ENCODE data around the gene FIGN. TPM values are rescaled to one million over a fixed set of nuclear protein-coding genes. Genes with fewer than 3 reads are reported as not detected.

The FIGN gene
- total and polyA plus RNA-seq, 4 donors, result 1.1 to 7.8 (median 5.1) TPM

DNA sequence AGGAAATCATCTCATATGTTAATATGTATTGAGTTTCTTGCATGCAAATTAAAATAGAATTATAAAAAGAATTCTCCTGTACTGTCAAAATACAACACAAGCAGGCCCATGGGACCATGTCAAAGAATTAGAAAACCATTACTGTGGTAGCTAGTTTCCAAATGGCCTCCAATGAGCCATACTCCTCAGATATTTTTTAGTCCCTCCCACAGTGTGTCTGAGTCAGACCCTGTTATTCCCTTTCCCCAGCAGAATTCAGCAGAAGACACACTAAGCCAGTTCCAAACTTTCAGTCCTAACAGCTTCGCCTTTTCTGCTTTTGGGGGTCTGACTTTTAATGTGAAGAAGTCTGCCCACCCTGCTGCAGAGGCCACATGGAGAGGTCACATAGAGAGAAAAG lies 86.7 kb downstream of the FIGN start:
- Histone ChIP-seq H3K27me3 (ENCODE audit: control insufficient read depth in 4 of 4, insufficient read depth in 4 of 4, low read length in 3 of 4) (no peaks in the 10 kb centered on the region), H3K4me1 (ENCODE audit: control insufficient read depth in 4 of 4, insufficient read depth in 4 of 4, low read length in 3 of 4) (peaks cover 0 to 2% (median 0%) of the 10 kb centered on the region in 4 donors), H3K9ac (ENCODE audit: low read depth in 1 of 2, low read length in 2 of 2) (no peak overlapping the region), H3K9me3 (ENCODE audit: control insufficient read depth in 4 of 4, low read length in 3 of 4) (no peaks in the 10 kb centered on the region), H3K36me3 (ENCODE audit: control insufficient read depth in 4 of 4, insufficient read depth in 3 of 4, low read depth in 1 of 4, low read length in 3 of 4) (no peaks in the 10 kb centered on the region), H3K4me3 (ENCODE audit: low read depth in 1 of 3, low read length in 3 of 3) (no peak overlapping the region), H3K27ac (ENCODE audit: low read depth in 1 of 2, low read length in 2 of 2) (no peak overlapping the region)
- 98% methylated on average over 1 of the region's 1 CpG for WGBS
- no peak for DNase-seq (ENCODE audit: low spot score)
- TF ChIP-seq YY1 (IDR thresholded peaks at IDR 0.05), result no peak
- TF ChIP-seq FOXA2 (IDR thresholded peaks at IDR 0.05), result no peak
- no peak for TF ChIP-seq NR2F2 (IDR thresholded peaks at IDR 0.05)
- TF ChIP-seq HNF4A (conservative IDR thresholded peaks at IDR 0.05), result no peak
- TF ChIP-seq RAD21 (IDR thresholded peaks at IDR 0.05), result no peak
- no peak for TF ChIP-seq JUND (IDR thresholded peaks at IDR 0.05)
- no peak for TF ChIP-seq EGR1 (IDR thresholded peaks at IDR 0.05; ENCODE audit: low read depth in 2 of 2)
- TF ChIP-seq HNF4G (IDR thresholded peaks at IDR 0.05), result no peak
- no peak for TF ChIP-seq TAF1 (conservative IDR thresholded peaks at IDR 0.05)
- TF ChIP-seq, protein P1, sequence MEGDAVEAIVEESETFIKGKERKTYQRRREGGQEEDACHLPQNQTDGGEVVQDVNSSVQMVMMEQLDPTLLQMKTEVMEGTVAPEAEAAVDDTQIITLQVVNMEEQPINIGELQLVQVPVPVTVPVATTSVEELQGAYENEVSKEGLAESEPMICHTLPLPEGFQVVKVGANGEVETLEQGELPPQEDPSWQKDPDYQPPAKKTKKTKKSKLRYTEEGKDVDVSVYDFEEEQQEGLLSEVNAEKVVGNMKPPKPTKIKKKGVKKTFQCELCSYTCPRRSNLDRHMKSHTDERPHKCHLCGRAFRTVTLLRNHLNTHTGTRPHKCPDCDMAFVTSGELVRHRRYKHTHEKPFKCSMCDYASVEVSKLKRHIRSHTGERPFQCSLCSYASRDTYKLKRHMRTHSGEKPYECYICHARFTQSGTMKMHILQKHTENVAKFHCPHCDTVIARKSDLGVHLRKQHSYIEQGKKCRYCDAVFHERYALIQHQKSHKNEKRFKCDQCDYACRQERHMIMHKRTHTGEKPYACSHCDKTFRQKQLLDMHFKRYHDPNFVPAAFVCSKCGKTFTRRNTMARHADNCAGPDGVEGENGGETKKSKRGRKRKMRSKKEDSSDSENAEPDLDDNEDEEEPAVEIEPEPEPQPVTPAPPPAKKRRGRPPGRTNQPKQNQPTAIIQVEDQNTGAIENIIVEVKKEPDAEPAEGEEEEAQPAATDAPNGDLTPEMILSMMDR (IDR thresholded peaks at IDR 0.05; ENCODE audit: low read depth, low read length, missing input control), result no peak
- no peak for TF ChIP-seq ATF3 (IDR thresholded peaks at IDR 0.05)
- no peak for TF ChIP-seq MAX (IDR thresholded peaks at IDR 0.05)
- no peak for TF ChIP-seq SP1 (IDR thresholded peaks at IDR 0.05)
- TF ChIP-seq FOXA1 (IDR thresholded peaks at IDR 0.05), result no peak
- no peak for TF ChIP-seq GABPA (IDR thresholded peaks at IDR 0.05 in 1 of 2, conservative IDR thresholded peaks at IDR 0.05 in 1 of 2)
- TF ChIP-seq, protein P2, sequence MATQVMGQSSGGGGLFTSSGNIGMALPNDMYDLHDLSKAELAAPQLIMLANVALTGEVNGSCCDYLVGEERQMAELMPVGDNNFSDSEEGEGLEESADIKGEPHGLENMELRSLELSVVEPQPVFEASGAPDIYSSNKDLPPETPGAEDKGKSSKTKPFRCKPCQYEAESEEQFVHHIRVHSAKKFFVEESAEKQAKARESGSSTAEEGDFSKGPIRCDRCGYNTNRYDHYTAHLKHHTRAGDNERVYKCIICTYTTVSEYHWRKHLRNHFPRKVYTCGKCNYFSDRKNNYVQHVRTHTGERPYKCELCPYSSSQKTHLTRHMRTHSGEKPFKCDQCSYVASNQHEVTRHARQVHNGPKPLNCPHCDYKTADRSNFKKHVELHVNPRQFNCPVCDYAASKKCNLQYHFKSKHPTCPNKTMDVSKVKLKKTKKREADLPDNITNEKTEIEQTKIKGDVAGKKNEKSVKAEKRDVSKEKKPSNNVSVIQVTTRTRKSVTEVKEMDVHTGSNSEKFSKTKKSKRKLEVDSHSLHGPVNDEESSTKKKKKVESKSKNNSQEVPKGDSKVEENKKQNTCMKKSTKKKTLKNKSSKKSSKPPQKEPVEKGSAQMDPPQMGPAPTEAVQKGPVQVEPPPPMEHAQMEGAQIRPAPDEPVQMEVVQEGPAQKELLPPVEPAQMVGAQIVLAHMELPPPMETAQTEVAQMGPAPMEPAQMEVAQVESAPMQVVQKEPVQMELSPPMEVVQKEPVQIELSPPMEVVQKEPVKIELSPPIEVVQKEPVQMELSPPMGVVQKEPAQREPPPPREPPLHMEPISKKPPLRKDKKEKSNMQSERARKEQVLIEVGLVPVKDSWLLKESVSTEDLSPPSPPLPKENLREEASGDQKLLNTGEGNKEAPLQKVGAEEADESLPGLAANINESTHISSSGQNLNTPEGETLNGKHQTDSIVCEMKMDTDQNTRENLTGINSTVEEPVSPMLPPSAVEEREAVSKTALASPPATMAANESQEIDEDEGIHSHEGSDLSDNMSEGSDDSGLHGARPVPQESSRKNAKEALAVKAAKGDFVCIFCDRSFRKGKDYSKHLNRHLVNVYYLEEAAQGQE (IDR thresholded peaks at IDR 0.05), result no peak
- TF ChIP-seq, protein P3, sequence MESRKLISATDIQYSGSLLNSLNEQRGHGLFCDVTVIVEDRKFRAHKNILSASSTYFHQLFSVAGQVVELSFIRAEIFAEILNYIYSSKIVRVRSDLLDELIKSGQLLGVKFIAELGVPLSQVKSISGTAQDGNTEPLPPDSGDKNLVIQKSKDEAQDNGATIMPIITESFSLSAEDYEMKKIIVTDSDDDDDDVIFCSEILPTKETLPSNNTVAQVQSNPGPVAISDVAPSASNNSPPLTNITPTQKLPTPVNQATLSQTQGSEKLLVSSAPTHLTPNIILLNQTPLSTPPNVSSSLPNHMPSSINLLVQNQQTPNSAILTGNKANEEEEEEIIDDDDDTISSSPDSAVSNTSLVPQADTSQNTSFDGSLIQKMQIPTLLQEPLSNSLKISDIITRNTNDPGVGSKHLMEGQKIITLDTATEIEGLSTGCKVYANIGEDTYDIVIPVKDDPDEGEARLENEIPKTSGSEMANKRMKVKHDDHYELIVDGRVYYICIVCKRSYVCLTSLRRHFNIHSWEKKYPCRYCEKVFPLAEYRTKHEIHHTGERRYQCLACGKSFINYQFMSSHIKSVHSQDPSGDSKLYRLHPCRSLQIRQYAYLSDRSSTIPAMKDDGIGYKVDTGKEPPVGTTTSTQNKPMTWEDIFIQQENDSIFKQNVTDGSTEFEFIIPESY (IDR thresholded peaks at IDR 0.05), result no peak

DNA sequence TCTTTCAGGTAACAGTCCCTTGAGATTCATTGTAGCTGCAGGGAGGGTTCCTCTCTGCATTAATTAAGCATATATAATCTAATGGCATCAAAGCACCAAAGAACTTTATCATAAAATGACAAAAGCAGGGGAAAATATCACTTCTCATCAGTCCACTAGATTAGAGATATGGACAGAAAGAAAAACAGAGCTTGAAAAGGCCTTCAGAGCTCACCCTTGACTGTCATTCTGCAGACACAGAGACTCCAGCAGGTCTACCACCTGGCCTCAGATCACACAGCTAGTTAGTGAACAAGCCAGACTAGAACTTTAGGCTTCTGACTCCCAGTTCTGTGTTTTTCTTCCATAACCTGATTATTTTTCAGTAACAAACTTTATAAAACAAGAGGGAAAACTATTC lies 88.5 kb downstream of the FIGN start:
- Histone ChIP-seq H3K9me3 (ENCODE audit: control insufficient read depth in 4 of 4, low read length in 3 of 4) (no peaks in the 10 kb centered on the region), H3K27ac (ENCODE audit: low read depth in 1 of 2, low read length in 2 of 2) (no peak overlapping the region), H3K4me3 (ENCODE audit: low read depth in 1 of 3, low read length in 3 of 3) (no peak overlapping the region), H3K36me3 (ENCODE audit: control insufficient read depth in 4 of 4, insufficient read depth in 3 of 4, low read depth in 1 of 4, low read length in 3 of 4) (no peaks in the 10 kb centered on the region), H3K27me3 (ENCODE audit: control insufficient read depth in 4 of 4, insufficient read depth in 4 of 4, low read length in 3 of 4) (no peaks in the 10 kb centered on the region), H3K9ac (ENCODE audit: low read depth in 1 of 2, low read length in 2 of 2) (no peak overlapping the region), H3K4me1 (ENCODE audit: control insufficient read depth in 4 of 4, insufficient read depth in 4 of 4, low read length in 3 of 4) (peaks cover 0 to 2% (median 0%) of the 10 kb centered on the region in 4 donors)
- no peak for DNase-seq (ENCODE audit: low spot score)
- TF ChIP-seq, protein P1 (IDR thresholded peaks at IDR 0.05; ENCODE audit: low read depth, low read length, missing input control), result no peak
- TF ChIP-seq FOXA2 (IDR thresholded peaks at IDR 0.05), result no peak
- no peak for TF ChIP-seq MAX (IDR thresholded peaks at IDR 0.05)
- TF ChIP-seq SP1 (IDR thresholded peaks at IDR 0.05), result no peak
- no peak for TF ChIP-seq NR2F2 (IDR thresholded peaks at IDR 0.05)
- no peak for TF ChIP-seq GABPA (IDR thresholded peaks at IDR 0.05 in 1 of 2, conservative IDR thresholded peaks at IDR 0.05 in 1 of 2)
- no peak for TF ChIP-seq EGR1 (IDR thresholded peaks at IDR 0.05; ENCODE audit: low read depth in 2 of 2)
- TF ChIP-seq HNF4G (IDR thresholded peaks at IDR 0.05), result no peak
- TF ChIP-seq RXRA (IDR thresholded peaks at IDR 0.05), result no peak
- no peak for TF ChIP-seq ATF3 (IDR thresholded peaks at IDR 0.05)

Data from liver (tissue), 9 donors.